Measurements from ENCODE around the gene FAM171A1.

FAM171A1 gene

GRCh38 chr10:15345450-15345849, 25.6 kb downstream of the FAM171A1 start:
- Histone ChIP-seq H3K9me2 (replicated peaks; ENCODE audit: insufficient read depth, low read length) (no peaks in the 10 kb centered on the region), H3F3A (ENCODE audit: insufficient read depth, low read length) (no peaks in the 10 kb centered on the region), H3K4me2 (ENCODE audit: low read depth, low read length) (no peak overlapping the region), H3K9ac (ENCODE audit: low read length) (no peak overlapping the region), H3K27me3 (replicated peaks; ENCODE audit: insufficient read depth, low read length) (no peaks in the 10 kb centered on the region), H4K20me1 (ENCODE audit: insufficient read depth, low read length) (no peaks in the 10 kb centered on the region), H3K27ac (ENCODE audit: low read length) (no peak overlapping the region), H2AFZ (ENCODE audit: low read length) (no peak overlapping the region), H3K4me3 (ENCODE audit: low read length) (no peak overlapping the region), H3K4me1 (ENCODE audit: low read length) (no peaks in the 10 kb centered on the region), H3K36me3 (replicated peaks; ENCODE audit: insufficient read depth, low read length) (no peaks in the 10 kb centered on the region), H3K79me2 (ENCODE audit: low read length) (peaks cover 3% of the 10 kb centered on the region; the same call in 1 of the 2 replicates), H3K9me3 (replicated peaks; ENCODE audit: insufficient read depth, low read length) (no peaks in the 10 kb centered on the region)
- DNase-seq = no peak
- TF ChIP-seq CTCF (IDR thresholded peaks at IDR 0.05; ENCODE audit: low read length) (no peak), EZH2 (optimal IDR thresholded peaks at IDR 0.05; ENCODE audit: low read depth, low read length) (no peak), EZH2phosphoT487 (IDR thresholded peaks at IDR 0.05; ENCODE audit: low read length) (no peak)

- H2AFZ ChIP-seq (ENCODE audit: low read length) = no peak overlapping the region
- peaks cover 3% of the 10 kb centered on the region; the same call in 1 of the 2 replicates for H3K79me2 ChIP-seq (ENCODE audit: low read length)
- no peak overlapping the region for H3K4me2 ChIP-seq (ENCODE audit: low read depth, low read length)
- H3K27me3 ChIP-seq (replicated peaks; ENCODE audit: insufficient read depth, low read length) = no peaks in the 10 kb centered on the region
- H3K4me3 ChIP-seq (ENCODE audit: low read length) = no peak overlapping the region
- no peak for DNase-seq
- no peaks in the 10 kb centered on the region for H3K36me3 ChIP-seq (replicated peaks; ENCODE audit: insufficient read depth, low read length)
- TF ChIP-seq EZH2 (optimal IDR thresholded peaks at IDR 0.05; ENCODE audit: low read depth, low read length) = no peak
- TF ChIP-seq CTCF (IDR thresholded peaks at IDR 0.05; ENCODE audit: low read length) = no peak
- TF ChIP-seq EZH2phosphoT487 (IDR thresholded peaks at IDR 0.05; ENCODE audit: low read length) = no peak
- no peak overlapping the region for H3K27ac ChIP-seq (ENCODE audit: low read length)
- no peaks in the 10 kb centered on the region for H3K4me1 ChIP-seq (ENCODE audit: low read length)
- H4K20me1 ChIP-seq (ENCODE audit: insufficient read depth, low read length) = no peaks in the 10 kb centered on the region
- H3F3A ChIP-seq (ENCODE audit: insufficient read depth, low read length) = no peaks in the 10 kb centered on the region
- no peaks in the 10 kb centered on the region for H3K9me2 ChIP-seq (replicated peaks; ENCODE audit: insufficient read depth, low read length)
- H3K9me3 ChIP-seq (replicated peaks; ENCODE audit: insufficient read depth, low read length) = no peaks in the 10 kb centered on the region
- no peak overlapping the region for H3K9ac ChIP-seq (ENCODE audit: low read length)
These were observed 26.2 kb downstream of the FAM171A1 start for GRCh38 chr10:15344876-15345285.

- no peak for DNase-seq
- Histone ChIP-seq H3K36me3 (replicated peaks; ENCODE audit: insufficient read depth, low read length) (no peaks in the 10 kb centered on the region), H3K9ac (ENCODE audit: low read length) (no peak overlapping the region), H3K27me3 (replicated peaks; ENCODE audit: insufficient read depth, low read length) (no peaks in the 10 kb centered on the region), H3K9me2 (replicated peaks; ENCODE audit: insufficient read depth, low read length) (no peaks in the 10 kb centered on the region), H3K27ac (ENCODE audit: low read length) (no peak overlapping the region), H3K4me3 (ENCODE audit: low read length) (no peak overlapping the region), H2AFZ (ENCODE audit: low read length) (no peak overlapping the region), H3K4me1 (ENCODE audit: low read length) (no peaks in the 10 kb centered on the region), H3K79me2 (ENCODE audit: low read length) (peaks cover 3% of the 10 kb centered on the region; the same call in 1 of the 2 replicates), H3K4me2 (ENCODE audit: low read depth, low read length) (no peak overlapping the region), H3F3A (ENCODE audit: insufficient read depth, low read length) (no peaks in the 10 kb centered on the region), H3K9me3 (replicated peaks; ENCODE audit: insufficient read depth, low read length) (no peaks in the 10 kb centered on the region), H4K20me1 (ENCODE audit: insufficient read depth, low read length) (no peaks in the 10 kb centered on the region)
- no peak for TF ChIP-seq CTCF (IDR thresholded peaks at IDR 0.05; ENCODE audit: low read length)
- no peak for TF ChIP-seq EZH2phosphoT487 (IDR thresholded peaks at IDR 0.05; ENCODE audit: low read length)
- TF ChIP-seq EZH2 (optimal IDR thresholded peaks at IDR 0.05; ENCODE audit: low read depth, low read length) = no peak
These were observed 26.7 kb downstream of the FAM171A1 start for GRCh38 chr10:15344256-15344875.
